Kidney epithelial cell (primary cell): Measurements from ENCODE around the gene SLC6A4. TPM values are rescaled to one million over a fixed set of nuclear protein-coding genes. Genes with fewer than 3 reads are reported as not detected.

Source experiments
- DNase-seq: peaks from one replicate; pipeline ENCODE4 v3.0.0-alpha.2; 2010; ENCODE audit warnings: low read depth
- H3K27me3 ChIP-seq: 2 replicates; pipeline ENCODE4 v1.6.0; 2011; ENCODE audit warnings: low read length; ENCODE audit not compliant: control insufficient read depth, insufficient read depth
- H3K36me3 ChIP-seq: 2 replicates; pipeline ENCODE4 v1.5.1; 2011; ENCODE audit warnings: low read length; ENCODE audit not compliant: control insufficient read depth, insufficient read depth
- H3K4me3 ChIP-seq: 2 replicates; pipeline ENCODE4 v1.5.1; 2011; ENCODE audit warnings: low read depth, mild to moderate bottlenecking, control low read depth, low read length
- CTCF ChIP-seq: IDR thresholded peaks from 2 replicates; pipeline ENCODE4 v1.5.1; 2011; ENCODE audit warnings: mild to moderate bottlenecking, moderate library complexity, low read length, control low read depth, inconsistent platforms; ENCODE audit not compliant: insufficient read depth, poor library complexity, severe bottlenecking
- total RNA-seq: library from RNA; depleted of rRNA; stranded (reverse); fragments of >200 nt; gene quantifications from 2 replicates; pipeline ENCODE4 v1.2.3, GENCODE V29; 2015

Gene SLC6A4
- total RNA-seq, 1 donor from 2014 or later = under 0.01 TPM

DNA sequence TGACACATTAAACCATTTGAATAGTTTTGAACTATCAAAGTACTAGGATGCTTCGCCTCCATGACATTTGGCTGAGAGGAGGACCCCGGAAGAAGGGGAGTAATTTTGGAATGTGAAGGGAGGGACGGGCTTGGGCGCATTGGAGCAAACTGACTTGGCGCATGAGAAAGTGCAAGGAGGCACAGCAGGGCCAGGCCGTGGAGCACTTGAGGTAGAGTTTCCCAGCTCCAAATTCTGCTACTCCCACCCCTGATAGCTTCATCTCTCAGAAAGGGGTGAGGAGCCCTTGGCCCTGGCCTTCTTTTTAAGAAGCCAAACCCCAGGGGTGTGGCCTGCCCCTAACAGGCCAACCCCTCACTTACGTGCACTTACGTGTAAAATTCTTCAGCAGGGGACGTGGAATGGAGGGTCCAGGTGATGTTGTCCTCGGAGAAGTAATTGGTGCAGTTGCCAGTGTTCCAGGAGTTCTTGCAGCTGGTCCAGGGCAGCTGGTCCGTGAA lies 17.7 kb downstream of the SLC6A4 start:
- no peak for TF ChIP-seq CTCF
- Histone ChIP-seq H3K4me3 (no peak overlapping the region), H3K27me3 (no peaks in the 10 kb centered on the region), H3K36me3 (no peaks in the 10 kb centered on the region)
- DNase-seq = no peak

- no peaks in the 10 kb centered on the region for H3K27me3 ChIP-seq
- H3K4me3 ChIP-seq = no peak overlapping the region
- TF ChIP-seq CTCF = no peak
- no peaks in the 10 kb centered on the region for H3K36me3 ChIP-seq
- no peak for DNase-seq
Measured at GRCh38 chr17:30217054-30217453, 18.4 kb downstream of the SLC6A4 start.

DNA sequence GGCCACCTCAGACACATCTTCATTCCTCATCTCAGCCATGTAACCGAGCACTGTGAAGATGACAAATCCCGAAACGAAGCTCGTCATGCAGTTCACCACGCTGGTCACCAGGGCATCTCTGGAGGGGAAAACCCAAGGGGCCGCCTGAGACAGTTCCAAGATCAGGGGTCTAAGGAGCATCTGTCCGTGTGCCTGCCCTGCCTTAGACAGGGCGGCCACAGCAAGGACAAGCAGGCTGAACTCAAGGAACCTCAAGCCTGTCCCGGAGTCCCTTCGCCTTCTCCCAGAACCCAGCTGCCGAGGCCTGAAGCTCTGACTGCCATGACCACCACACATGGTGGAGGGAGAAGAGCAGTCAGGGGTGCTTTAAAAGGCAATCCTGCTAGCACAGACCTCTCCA lies 22.7 kb downstream of the SLC6A4 start:
- no peak for DNase-seq
- no peak for TF ChIP-seq CTCF
- Histone ChIP-seq H3K27me3 (no peaks in the 10 kb centered on the region), H3K4me3 (no peak overlapping the region), H3K36me3 (no peaks in the 10 kb centered on the region)

DNA sequence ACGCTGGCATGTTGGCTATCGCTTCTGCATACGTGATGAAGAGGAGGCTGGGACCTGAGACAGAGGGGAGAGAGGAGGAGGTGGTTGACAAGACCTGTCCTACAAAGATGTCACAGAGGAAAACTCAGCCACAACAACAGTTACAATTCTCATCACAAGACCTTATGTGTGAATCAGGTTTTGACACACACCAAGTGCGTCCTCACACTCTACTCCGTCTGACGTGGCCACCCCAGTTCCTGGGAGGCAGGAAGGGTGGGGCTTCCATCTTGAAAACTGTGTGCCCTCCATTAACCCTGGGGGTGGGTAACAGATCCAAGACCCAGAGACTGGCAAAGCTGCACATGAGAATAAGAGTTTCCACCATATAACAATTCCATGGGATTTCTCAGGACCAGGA lies 24.1 kb downstream of the SLC6A4 start:
- no peaks in the 10 kb centered on the region for H3K36me3 ChIP-seq
- H3K4me3 ChIP-seq = no peak overlapping the region
- DNase-seq = no peak
- no peaks in the 10 kb centered on the region for H3K27me3 ChIP-seq
- TF ChIP-seq CTCF = no peak

DNA sequence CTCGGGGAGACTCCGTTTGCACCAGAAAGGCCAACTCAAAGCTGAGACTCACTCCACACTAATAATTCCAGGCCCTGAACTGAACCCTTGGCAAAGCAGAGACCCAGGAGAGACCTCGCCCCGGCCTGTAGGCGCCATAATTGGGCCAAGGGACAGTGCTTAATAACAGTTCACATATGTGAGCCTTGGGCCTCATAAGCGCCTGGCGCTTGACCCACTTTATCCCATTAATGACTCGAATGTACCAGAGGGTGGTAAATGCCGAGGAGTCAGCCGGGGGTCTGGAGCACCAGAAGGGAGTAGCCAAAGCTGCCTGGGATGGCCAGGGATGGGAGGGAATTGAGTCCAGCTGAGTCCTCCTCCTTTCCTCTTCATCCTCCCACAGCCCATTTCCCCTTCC lies 24.6 kb downstream of the SLC6A4 start:
- DNase-seq = no peak
- Histone ChIP-seq H3K27me3 (no peaks in the 10 kb centered on the region), H3K4me3 (no peak overlapping the region), H3K36me3 (no peaks in the 10 kb centered on the region)
- no peak for TF ChIP-seq CTCF

- no peak for TF ChIP-seq CTCF
Measured at GRCh38 chr17:30210366-30210765, 25.1 kb downstream of the SLC6A4 start.

More at GRCh38 chr17:30210366-30210765, 25.1 kb downstream of the SLC6A4 start:
- H3K36me3 ChIP-seq = no peaks in the 10 kb centered on the region
- no peaks in the 10 kb centered on the region for H3K27me3 ChIP-seq
- H3K4me3 ChIP-seq = no peak overlapping the region
- no peak for DNase-seq
